ENCODE data around the gene NR1H2.

The NR1H2 gene

GRCh38 chr19:50406156-50406820, 30.0 kb downstream of the NR1H2 start:
- DNase-seq, result no peak

- no peak for DNase-seq
Measured at GRCh38 chr19:50406829-50407228, 30.6 kb downstream of the NR1H2 start.

- DNase-seq, result no peak
Measured at GRCh38 chr19:50409347-50409746, 33.1 kb downstream of the NR1H2 start.

- DNase-seq, result no peak
Measured at GRCh38 chr19:50410109-50410508, 33.9 kb downstream of the NR1H2 start.

- DNase-seq, result no peak
Measured at GRCh38 chr19:50412419-50412818, 36.2 kb downstream of the NR1H2 start.

- no peak for DNase-seq
Measured at GRCh38 chr19:50413096-50413495, 36.8 kb downstream of the NR1H2 start.

GRCh38 chr19:50413531-50413930, 37.3 kb downstream of the NR1H2 start:
- DNase-seq, result no peak

GRCh38 chr19:50414864-50415660, 38.8 kb downstream of the NR1H2 start:
- DNase-seq, result peak; percentile 89

GRCh38 chr19:50415661-50416033, 39.4 kb downstream of the NR1H2 start:
- no peak for DNase-seq

- DNase-seq, result no peak
Measured at GRCh38 chr19:50416034-50416977, 40.0 kb downstream of the NR1H2 start.

GRCh38 chr19:50417111-50418081, 41.1 kb downstream of the NR1H2 start:
- no peak for DNase-seq

GRCh38 chr19:50418176-50419021, 42.1 kb downstream of the NR1H2 start, which contains the start of gene SPIB:
TSS of gene SPIB (plus strand) at chr19:50418938. CDS start at chr19:50418963, 25 bp downstream.
- DNase-seq, result no peak

GRCh38 chr19:50419022-50419579, 42.8 kb downstream of the NR1H2 start:
- DNase-seq, result no peak

- no peak for DNase-seq
Measured at GRCh38 chr19:50419580-50420035, 43.4 kb downstream of the NR1H2 start.

- no peak for DNase-seq
Measured at GRCh38 chr19:50420127-50420526, 43.9 kb downstream of the NR1H2 start.

GRCh38 chr19:50420808-50421207, 44.6 kb downstream of the NR1H2 start:
- no peak for DNase-seq

- DNase-seq, result no peak
Measured at GRCh38 chr19:50422397-50423278, 46.4 kb downstream of the NR1H2 start.

GRCh38 chr19:50423279-50424113, 47.2 kb downstream of the NR1H2 start:
- no peak for DNase-seq

- DNase-seq, result no peak
Measured at GRCh38 chr19:50425581-50425980, 49.3 kb downstream of the NR1H2 start.

Data from activated CD4-positive, alpha-beta T cell treated with anti-CD3 and anti-CD28 coated beads for 48 hours (primary cell).